ENCODE results near the gene SEZ6L2.
"Not testable (repeated sequence)": the region's sequence is repeated elsewhere in the genome, so short reads cannot be mapped to it uniquely, and the experiment has no call there.

Gene SEZ6L2

GRCh38 chr16:29834079-29834478 lies 65.3 kb downstream of the SEZ6L2 start:
- no peak overlapping the region for H3K4me3 ChIP-seq (ENCODE audit: low read depth, low read length)
- DNase-seq (ENCODE audit: low read depth) = no peak
- TF ChIP-seq CTCF (IDR thresholded peaks at IDR 0.05; ENCODE audit: low read depth, low read length, missing control alignments) = no peak

DNA sequence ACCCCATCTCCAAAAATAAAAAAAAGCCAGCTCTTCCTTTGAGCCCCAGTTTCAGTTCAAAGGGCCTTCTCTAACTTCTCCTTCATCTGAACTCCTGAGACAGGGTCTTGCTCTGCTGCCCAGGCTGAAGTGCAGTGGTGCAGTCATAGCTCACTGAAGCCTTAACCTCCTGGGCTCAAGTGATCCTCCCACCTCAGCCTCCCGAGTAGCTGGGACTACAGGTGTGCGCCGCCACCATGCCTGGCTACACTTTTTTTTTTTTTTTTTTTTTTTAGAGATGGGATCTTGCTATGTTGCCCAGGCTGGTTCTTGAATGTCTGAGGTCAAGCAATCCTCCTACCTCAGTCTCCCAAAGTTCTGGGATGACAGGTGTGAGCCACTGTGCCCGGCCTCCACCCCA lies 66.1 kb downstream of the SEZ6L2 start:
- H3K4me3 ChIP-seq (ENCODE audit: low read depth, low read length); DNase-seq (ENCODE audit: low read depth): not testable (repeated sequence)

DNA sequence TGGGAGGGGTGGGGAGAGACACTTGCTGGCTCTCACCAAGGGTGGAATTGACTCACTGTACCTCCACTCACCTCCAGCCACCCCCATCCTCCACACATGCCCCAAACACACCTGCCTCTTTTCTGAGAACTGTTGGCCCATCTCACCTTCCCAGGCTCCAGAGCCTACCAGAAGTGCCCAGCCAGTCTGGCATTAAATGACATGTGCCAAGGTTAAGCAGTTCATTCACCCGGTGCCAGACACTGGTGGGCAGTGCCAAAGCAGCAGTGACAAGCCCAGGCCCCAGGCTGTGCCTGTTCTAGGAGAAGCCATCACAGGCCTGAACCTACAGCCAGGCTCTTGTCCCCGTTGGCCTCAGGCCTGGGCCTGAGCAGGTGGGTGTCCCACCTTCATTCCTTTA lies 67.9 kb downstream of the SEZ6L2 start:
- H3K4me3 ChIP-seq (ENCODE audit: low read depth, low read length) = no peak overlapping the region
- TF ChIP-seq CTCF (IDR thresholded peaks at IDR 0.05; ENCODE audit: low read depth, low read length, missing control alignments) = no peak
- no peak for DNase-seq (ENCODE audit: low read depth)

GRCh38 chr16:29830774-29831173 lies 68.6 kb downstream of the SEZ6L2 start:
- H3K4me3 ChIP-seq (ENCODE audit: low read depth, low read length) = no peak overlapping the region
- TF ChIP-seq CTCF (IDR thresholded peaks at IDR 0.05; ENCODE audit: low read depth, low read length, missing control alignments) = no peak
- DNase-seq (ENCODE audit: low read depth) = no peak

GRCh38 chr16:29826342-29826695 lies 73.0 kb downstream of the SEZ6L2 start:
- H3K4me3 ChIP-seq (ENCODE audit: low read depth, low read length) = no peak overlapping the region
- no peak for TF ChIP-seq CTCF (IDR thresholded peaks at IDR 0.05; ENCODE audit: low read depth, low read length, missing control alignments)
- DNase-seq (ENCODE audit: low read depth) = no peak

GRCh38 chr16:29825145-29826044 lies 74.0 kb downstream of the SEZ6L2 start:
- no peak overlapping the region for H3K4me3 ChIP-seq (ENCODE audit: low read depth, low read length)
- no peak for TF ChIP-seq CTCF (IDR thresholded peaks at IDR 0.05; ENCODE audit: low read depth, low read length, missing control alignments)
- no peak for DNase-seq (ENCODE audit: low read depth)

DNA sequence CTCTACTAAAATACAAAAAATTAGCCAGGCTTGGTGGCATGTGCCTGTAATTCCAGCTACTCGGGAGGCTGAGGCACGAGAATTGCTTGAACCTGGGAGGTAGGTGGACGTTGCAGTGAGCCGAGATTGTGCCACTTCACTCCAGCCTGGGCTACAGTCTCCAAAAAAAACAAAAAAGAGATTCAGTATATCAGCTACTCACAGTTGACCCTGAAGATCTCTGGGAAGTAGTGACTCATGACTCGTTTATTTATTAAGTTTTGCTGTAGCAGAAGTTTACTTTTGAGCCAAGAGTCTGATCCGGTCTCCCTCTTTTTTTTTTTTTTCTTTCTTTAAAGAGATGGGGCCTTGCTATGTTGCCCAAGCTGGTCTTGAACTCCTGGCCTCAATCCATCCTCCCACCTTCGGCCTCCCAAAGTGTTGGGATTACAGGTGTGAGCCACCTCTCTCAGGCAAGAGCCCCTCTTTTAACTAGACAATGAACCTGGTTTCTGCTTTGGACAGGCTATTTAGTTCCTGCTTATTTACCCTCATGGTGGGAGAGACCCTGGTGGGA lies 74.7 kb downstream of the SEZ6L2 start:
- no peak for DNase-seq (ENCODE audit: low read depth)
- H3K4me3 ChIP-seq (ENCODE audit: low read depth, low read length) = no peak overlapping the region
- no peak for TF ChIP-seq CTCF (IDR thresholded peaks at IDR 0.05; ENCODE audit: low read depth, low read length, missing control alignments)
